Activated CD4-positive, alpha-beta T cell treated with anti-CD3 and anti-CD28 coated beads, Interleukin-2, amount 10 ng/mL, durations not matched to agents 7 days and 5 days (primary cell): Measurements from ENCODE around the gene CDH11. TPM values are rescaled to one million over a fixed set of nuclear protein-coding genes. Genes with fewer than 3 reads are reported as not detected.

Experiments used
- CTCF ChIA-PET: fragments of 350-600 bp; sonication (Branson Sonifier 250); formaldehyde crosslinking; loops from one replicate; lab custom pipeline; 2021; ENCODE audit warnings: antibody characterized with exemption; lab: Charles Lee
- POLR2A ChIA-PET: fragments of 350-600 bp; sonication (Branson Sonifier 250); formaldehyde crosslinking; loops from one replicate; lab custom pipeline; 2021; ENCODE audit warnings: antibody characterized with exemption; lab: Charles Lee
- DNase-seq: peaks from one replicate; pipeline ENCODE4 v3.0.0-alpha.2; 2020
- H3K27ac Mint-ChIP-seq: one replicate; pipeline ENCODE4 v1.8.0; 2021; ENCODE audit warnings: mild to moderate bottlenecking, moderate library complexity, mixed read lengths
- H3K27me3 Mint-ChIP-seq: one replicate; pipeline ENCODE4 v1.8.0; 2021; ENCODE audit warnings: mixed read lengths
- H3K36me3 Mint-ChIP-seq: one replicate; pipeline ENCODE4 v1.8.0; 2021; ENCODE audit warnings: low read depth, mixed read lengths
- H3K4me1 Mint-ChIP-seq: one replicate; pipeline ENCODE4 v1.8.0; 2021; ENCODE audit warnings: mixed read lengths
- H3K4me3 Mint-ChIP-seq: one replicate; pipeline ENCODE4 v1.8.0; 2021; ENCODE audit warnings: mild to moderate bottlenecking, moderate library complexity, mixed read lengths
- H3K9me3 Mint-ChIP-seq: one replicate; pipeline ENCODE4 v1.8.0; 2021; ENCODE audit warnings: mixed read lengths
- total RNA-seq, 2 experiments: library from RNA; stranded (reverse); gene quantifications; one replicate each; pipeline ENCODE4 v1.2.3, GENCODE V29; 2021

Gene CDH11
- total RNA-seq, 2 experiments from 2014 or later: not detected

- ChIA-PET POLR2A (no interaction called here), CTCF (no interaction called here)
- no peak overlapping the region for H3K4me3 Mint-ChIP-seq
- no peak for DNase-seq
- no peaks in the 10 kb centered on the region for H3K27me3 Mint-ChIP-seq
- H3K9me3 Mint-ChIP-seq: no peaks in the 10 kb centered on the region
- H3K27ac Mint-ChIP-seq: no peak overlapping the region
- H3K4me1 Mint-ChIP-seq: no peaks in the 10 kb centered on the region
- no peaks in the 10 kb centered on the region for H3K36me3 Mint-ChIP-seq
Measured at GRCh38 chr16:64996641-64997040, 125.2 kb downstream of the CDH11 start.

- POLR2A ChIA-PET: no interaction called here
- CTCF ChIA-PET: no interaction called here
- Mint-ChIP-seq H3K27me3 (no peaks in the 10 kb centered on the region), H3K4me1 (no peaks in the 10 kb centered on the region), H3K4me3 (no peak overlapping the region), H3K9me3 (no peaks in the 10 kb centered on the region), H3K27ac (no peak overlapping the region), H3K36me3 (no peaks in the 10 kb centered on the region)
- DNase-seq: no peak
Measured at GRCh38 chr16:64993464-64993863, 128.4 kb downstream of the CDH11 start.

GRCh38 chr16:64991001-64991400 lies 130.9 kb downstream of the CDH11 start:
- Mint-ChIP-seq H3K27me3 (no peaks in the 10 kb centered on the region), H3K9me3 (no peaks in the 10 kb centered on the region), H3K4me1 (no peaks in the 10 kb centered on the region), H3K27ac (no peak overlapping the region), H3K36me3 (no peaks in the 10 kb centered on the region), H3K4me3 (no peak overlapping the region)
- ChIA-PET CTCF (no interaction called here), POLR2A (no interaction called here)
- DNase-seq: no peak

DNA sequence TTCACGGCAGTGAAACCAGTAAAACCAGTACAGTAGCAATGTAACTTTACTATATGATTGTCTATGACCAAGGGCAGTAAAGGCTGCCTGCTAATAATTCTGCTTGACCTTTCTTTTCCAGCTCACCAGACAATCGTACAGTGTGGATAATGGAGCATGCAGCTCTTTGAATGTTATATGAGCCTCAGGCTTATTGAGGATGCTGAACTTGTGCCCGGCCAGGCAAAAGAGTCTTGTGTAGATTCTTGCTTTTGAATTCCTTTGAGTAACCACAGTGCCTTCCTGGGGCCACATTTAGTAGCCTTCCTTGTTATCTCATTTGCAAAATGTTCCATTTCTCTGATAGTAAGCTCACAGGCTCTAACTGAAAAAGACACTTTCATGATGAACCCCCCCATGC lies 131.8 kb downstream of the CDH11 start:
- Mint-ChIP-seq H3K4me1 (no peaks in the 10 kb centered on the region), H3K4me3 (no peak overlapping the region), H3K9me3 (no peaks in the 10 kb centered on the region), H3K27me3 (no peaks in the 10 kb centered on the region), H3K36me3 (no peaks in the 10 kb centered on the region), H3K27ac (no peak overlapping the region)
- no peak for DNase-seq
- CTCF ChIA-PET: no interaction called here
- POLR2A ChIA-PET: no interaction called here

GRCh38 chr16:64989050-64989449 lies 132.8 kb downstream of the CDH11 start:
- POLR2A ChIA-PET: no interaction called here

DNA sequence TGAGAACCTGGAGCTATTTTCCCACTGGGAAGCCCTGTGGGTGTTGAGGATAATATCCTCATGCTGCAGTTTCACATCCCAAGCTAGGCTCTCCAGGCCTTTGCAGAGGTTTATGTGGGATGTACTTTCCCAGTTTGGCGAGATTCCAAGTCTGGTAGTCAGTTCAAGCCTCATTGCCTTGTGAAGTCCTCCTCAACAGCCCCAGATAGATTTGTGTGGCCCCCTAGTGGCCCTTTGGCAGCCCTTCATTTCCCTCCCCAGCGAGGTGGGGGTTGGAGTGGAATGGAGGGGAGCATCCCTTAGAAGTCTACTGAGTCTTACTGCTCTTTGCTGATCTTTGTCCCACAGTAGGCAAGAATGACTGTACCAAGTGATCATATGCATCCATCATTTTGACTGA lies 137.9 kb downstream of the CDH11 start:
- no peak for DNase-seq
- H3K27me3 Mint-ChIP-seq: no peaks in the 10 kb centered on the region
- ChIA-PET POLR2A (no interaction called here), CTCF (no interaction called here)
- H3K4me3 Mint-ChIP-seq: no peak overlapping the region
- no peaks in the 10 kb centered on the region for H3K4me1 Mint-ChIP-seq
- no peaks in the 10 kb centered on the region for H3K36me3 Mint-ChIP-seq
- H3K9me3 Mint-ChIP-seq: no peaks in the 10 kb centered on the region
- no peak overlapping the region for H3K27ac Mint-ChIP-seq

More at GRCh38 chr16:64989050-64989449, 132.8 kb downstream of the CDH11 start:
- CTCF ChIA-PET: no interaction called here
- Mint-ChIP-seq H3K4me3 (no peak overlapping the region), H3K27ac (no peak overlapping the region), H3K27me3 (no peaks in the 10 kb centered on the region), H3K36me3 (no peaks in the 10 kb centered on the region), H3K9me3 (no peaks in the 10 kb centered on the region), H3K4me1 (no peaks in the 10 kb centered on the region)
- no peak for DNase-seq

- H3K4me3 Mint-ChIP-seq: no peak overlapping the region
- H3K36me3 Mint-ChIP-seq: no peaks in the 10 kb centered on the region
- H3K27ac Mint-ChIP-seq: no peak overlapping the region
- no peaks in the 10 kb centered on the region for H3K27me3 Mint-ChIP-seq
- no peaks in the 10 kb centered on the region for H3K4me1 Mint-ChIP-seq
- POLR2A ChIA-PET: no interaction called here
- no peak for DNase-seq
- no peaks in the 10 kb centered on the region for H3K9me3 Mint-ChIP-seq
- CTCF ChIA-PET: no interaction called here
Measured at GRCh38 chr16:64983231-64983630, 138.6 kb downstream of the CDH11 start.

GRCh38 chr16:64982581-64982980 lies 139.3 kb downstream of the CDH11 start:
- POLR2A ChIA-PET: no interaction called here
- Mint-ChIP-seq H3K9me3 (no peaks in the 10 kb centered on the region), H3K4me3 (no peak overlapping the region), H3K4me1 (no peaks in the 10 kb centered on the region), H3K36me3 (no peaks in the 10 kb centered on the region), H3K27ac (no peak overlapping the region), H3K27me3 (no peaks in the 10 kb centered on the region)
- no peak for DNase-seq
- CTCF ChIA-PET: no interaction called here

- ChIA-PET CTCF (no interaction called here), POLR2A (no interaction called here)
- Mint-ChIP-seq H3K9me3 (no peaks in the 10 kb centered on the region), H3K36me3 (no peaks in the 10 kb centered on the region), H3K4me3 (no peak overlapping the region), H3K27ac (no peak overlapping the region), H3K4me1 (no peaks in the 10 kb centered on the region), H3K27me3 (no peaks in the 10 kb centered on the region)
- DNase-seq: no peak
Measured at GRCh38 chr16:64981568-64982281, 140.1 kb downstream of the CDH11 start.

GRCh38 chr16:64977206-64977920 lies 144.5 kb downstream of the CDH11 start:
- Mint-ChIP-seq H3K4me1 (no peaks in the 10 kb centered on the region), H3K4me3 (no peak overlapping the region), H3K9me3 (peaks cover 4% of the 10 kb centered on the region), H3K36me3 (no peaks in the 10 kb centered on the region), H3K27ac (no peak overlapping the region), H3K27me3 (no peaks in the 10 kb centered on the region)
- DNase-seq: no peak
- ChIA-PET POLR2A (no interaction called here), CTCF (no interaction called here)

DNA sequence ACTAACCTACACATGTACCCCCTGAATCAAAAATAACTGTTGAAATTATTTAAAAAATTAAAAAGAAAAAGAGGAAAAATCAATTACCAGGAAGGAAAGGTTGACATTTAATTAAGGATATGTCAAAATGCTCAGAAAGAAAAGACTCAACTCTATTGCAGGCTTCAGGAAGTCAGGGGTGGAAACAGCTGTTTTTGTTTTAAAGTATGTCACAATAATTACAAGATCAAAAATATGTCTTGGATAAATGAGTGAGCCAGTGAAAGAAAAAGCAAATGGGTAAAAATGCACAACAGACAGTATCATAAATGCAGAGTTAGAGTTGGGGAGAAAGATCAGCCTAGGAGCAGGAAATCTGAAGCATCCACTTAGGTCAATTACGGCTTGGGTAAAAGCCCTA lies 146.0 kb downstream of the CDH11 start:
- Mint-ChIP-seq H3K4me3 (no peak overlapping the region), H3K36me3 (no peaks in the 10 kb centered on the region), H3K27ac (no peak overlapping the region), H3K27me3 (no peaks in the 10 kb centered on the region), H3K4me1 (no peaks in the 10 kb centered on the region), H3K9me3 (peaks cover 4% of the 10 kb centered on the region)
- POLR2A ChIA-PET: no interaction called here
- CTCF ChIA-PET: no interaction called here
- no peak for DNase-seq

DNA sequence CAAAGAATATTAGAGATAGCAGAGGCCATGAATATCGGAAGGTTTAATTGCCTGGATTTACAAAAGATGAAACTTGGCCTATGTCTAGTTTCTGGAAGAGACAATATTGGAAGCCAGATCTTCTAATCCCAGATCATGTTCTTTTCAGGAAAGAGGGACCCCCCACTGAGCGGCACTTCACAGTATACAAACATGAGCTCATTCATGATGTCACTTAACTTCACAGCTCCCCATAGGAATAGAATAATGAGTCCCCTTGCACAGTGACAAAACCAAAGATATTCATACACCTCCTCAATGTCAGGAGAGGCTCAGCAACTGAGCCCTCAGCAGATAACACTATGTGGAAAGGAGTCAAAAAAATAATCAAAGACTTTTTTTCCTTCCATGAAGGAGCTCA lies 147.5 kb downstream of the CDH11 start:
- no peak overlapping the region for H3K27ac Mint-ChIP-seq
- no peaks in the 10 kb centered on the region for H3K27me3 Mint-ChIP-seq
- no peak overlapping the region for H3K4me3 Mint-ChIP-seq
- ChIA-PET CTCF (no interaction called here), POLR2A (no interaction called here)
- DNase-seq: no peak
- H3K9me3 Mint-ChIP-seq: peaks cover 4% of the 10 kb centered on the region
- H3K4me1 Mint-ChIP-seq: no peaks in the 10 kb centered on the region
- H3K36me3 Mint-ChIP-seq: no peaks in the 10 kb centered on the region

GRCh38 chr16:64973171-64973570 lies 148.7 kb downstream of the CDH11 start:
- H3K36me3 Mint-ChIP-seq: no peaks in the 10 kb centered on the region
- POLR2A ChIA-PET: no interaction called here

GRCh38 chr16:64971171-64971570 lies 150.7 kb downstream of the CDH11 start:
- no peaks in the 10 kb centered on the region for H3K27me3 Mint-ChIP-seq
- H3K4me1 Mint-ChIP-seq: no peaks in the 10 kb centered on the region
- DNase-seq: no peak
- no peak overlapping the region for H3K4me3 Mint-ChIP-seq
- H3K27ac Mint-ChIP-seq: no peak overlapping the region
- POLR2A ChIA-PET: no interaction called here
- CTCF ChIA-PET: no interaction called here
- H3K36me3 Mint-ChIP-seq: no peaks in the 10 kb centered on the region
- peaks cover 3% of the 10 kb centered on the region for H3K9me3 Mint-ChIP-seq

More at GRCh38 chr16:64973171-64973570, 148.7 kb downstream of the CDH11 start:
- H3K27me3 Mint-ChIP-seq: no peaks in the 10 kb centered on the region
- no peak for DNase-seq
- H3K4me3 Mint-ChIP-seq: no peak overlapping the region
- no peaks in the 10 kb centered on the region for H3K4me1 Mint-ChIP-seq
- H3K27ac Mint-ChIP-seq: no peak overlapping the region
- peaks cover 4% of the 10 kb centered on the region for H3K9me3 Mint-ChIP-seq
- CTCF ChIA-PET: no interaction called here
